Measurements from ENCODE around the gene PADI2.

Gene PADI2

DNA sequence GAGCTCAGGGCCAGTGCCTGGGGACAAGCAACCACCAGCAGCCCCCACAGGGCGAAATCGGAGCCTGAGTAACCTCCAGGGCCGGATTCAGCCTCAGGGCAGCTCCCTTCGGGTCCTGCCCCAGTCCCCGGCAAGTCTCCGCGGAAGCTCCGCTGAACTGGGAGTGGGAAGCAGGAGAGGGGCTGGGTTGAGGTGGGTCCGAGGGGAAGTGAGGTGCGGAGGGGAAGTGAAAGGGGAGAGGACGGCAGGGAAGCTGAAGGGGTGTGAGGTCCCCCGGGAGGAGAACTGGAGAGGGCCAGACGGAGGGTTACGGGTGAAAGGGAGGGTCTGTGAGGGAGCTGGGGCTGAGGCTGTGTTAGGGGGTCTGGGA lies 560 bp downstream of the PADI2 start:
- no peak overlapping the region for H4K91ac ChIP-seq (ENCODE audit: low read length)
- no peak overlapping the region for H2AFZ ChIP-seq (ENCODE audit: low read depth, low read length)
- H3K27ac ChIP-seq (ENCODE audit: low read length, poor library complexity, severe bottlenecking): no peak overlapping the region
- H3K9ac ChIP-seq (ENCODE audit: low read length): no peak overlapping the region
- peak overlapping the region; percentile 58 to 72 for H3K4me3 ChIP-seq (ENCODE audit: insufficient read depth in 1 of 2, low read depth in 1 of 2, low read length in 2 of 2)
- no peak for DNase-seq
- no peaks in the 10 kb centered on the region for H3K79me1 ChIP-seq (replicated peaks; ENCODE audit: low read length, poor library complexity, severe bottlenecking)
- no peak overlapping the region for H3K14ac ChIP-seq (ENCODE audit: low read length in 2 of 2)
- no peak overlapping the region for H2AK5ac ChIP-seq (ENCODE audit: low read length, severe bottlenecking)
- no peaks in the 10 kb centered on the region for H3K9me3 ChIP-seq (ENCODE audit: control insufficient read depth, low read length)
- no peak overlapping the region for H3K23ac ChIP-seq (ENCODE audit: low read length in 2 of 2)
- peaks cover 55% of the 10 kb centered on the region for H3K4me1 ChIP-seq (ENCODE audit: control insufficient read depth, insufficient read depth, low read depth, low read length)
- 8% methylated on average over 14 of the region's 14 CpGs for WGBS
- H3K18ac ChIP-seq (ENCODE audit: low read depth in 1 of 2, low read length in 2 of 2): no peak overlapping the region
- H4K8ac ChIP-seq (ENCODE audit: low read length): no peak overlapping the region
- no peak overlapping the region for H2BK15ac ChIP-seq (ENCODE audit: low read depth, poor library complexity, severe bottlenecking)
- no peak overlapping the region for H2BK120ac ChIP-seq (ENCODE audit: low read depth, low read length)
- H3K4me2 ChIP-seq (ENCODE audit: low read length, poor library complexity, severe bottlenecking): peak overlapping the region; percentile 80
- peaks cover 0 to 19% of the 10 kb centered on the region in 2 experiments for H3K36me3 ChIP-seq (ENCODE audit: control insufficient read depth in 1 of 2, insufficient read depth in 2 of 2, low read depth in 1 of 2, low read length in 2 of 2)
- H3K27me3 ChIP-seq (ENCODE audit: control insufficient read depth in 1 of 2, insufficient read depth in 1 of 2, low read length in 2 of 2): peaks cover 5 to 86% of the 10 kb centered on the region in 2 experiments
- no peak overlapping the region for H3K4ac ChIP-seq (ENCODE audit: low read depth in 1 of 2, low read length in 2 of 2)
- H2BK12ac ChIP-seq (ENCODE audit: low read length in 2 of 2): no peak overlapping the region
- no peak overlapping the region for H2BK5ac ChIP-seq (ENCODE audit: low read depth, low read length, poor library complexity, severe bottlenecking)

DNA sequence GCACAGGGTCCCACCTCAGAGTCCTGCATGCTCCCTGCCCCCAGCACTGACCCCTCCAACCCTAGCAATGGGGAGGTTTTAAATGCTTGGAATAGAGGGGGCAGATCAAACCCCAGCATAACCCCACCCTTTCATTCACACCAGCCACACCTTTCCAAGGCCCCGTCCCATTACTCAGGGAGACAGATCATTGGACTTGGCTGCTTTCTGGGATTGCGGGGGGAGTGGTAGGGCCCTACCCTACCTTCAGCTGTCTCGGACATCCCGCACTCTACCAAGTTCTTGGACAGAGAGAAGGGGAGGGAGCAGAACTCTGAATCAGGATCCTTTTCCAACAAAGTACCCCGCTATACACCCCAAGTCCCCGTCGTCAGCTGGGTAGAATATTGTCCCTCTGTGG lies 983 bp downstream of the PADI2 start:
- no peak overlapping the region for H4K8ac ChIP-seq (ENCODE audit: low read length)
- H2BK5ac ChIP-seq (ENCODE audit: low read depth, low read length, poor library complexity, severe bottlenecking): no peak overlapping the region
- no peak overlapping the region for H3K27ac ChIP-seq (ENCODE audit: low read length, poor library complexity, severe bottlenecking)

DNA sequence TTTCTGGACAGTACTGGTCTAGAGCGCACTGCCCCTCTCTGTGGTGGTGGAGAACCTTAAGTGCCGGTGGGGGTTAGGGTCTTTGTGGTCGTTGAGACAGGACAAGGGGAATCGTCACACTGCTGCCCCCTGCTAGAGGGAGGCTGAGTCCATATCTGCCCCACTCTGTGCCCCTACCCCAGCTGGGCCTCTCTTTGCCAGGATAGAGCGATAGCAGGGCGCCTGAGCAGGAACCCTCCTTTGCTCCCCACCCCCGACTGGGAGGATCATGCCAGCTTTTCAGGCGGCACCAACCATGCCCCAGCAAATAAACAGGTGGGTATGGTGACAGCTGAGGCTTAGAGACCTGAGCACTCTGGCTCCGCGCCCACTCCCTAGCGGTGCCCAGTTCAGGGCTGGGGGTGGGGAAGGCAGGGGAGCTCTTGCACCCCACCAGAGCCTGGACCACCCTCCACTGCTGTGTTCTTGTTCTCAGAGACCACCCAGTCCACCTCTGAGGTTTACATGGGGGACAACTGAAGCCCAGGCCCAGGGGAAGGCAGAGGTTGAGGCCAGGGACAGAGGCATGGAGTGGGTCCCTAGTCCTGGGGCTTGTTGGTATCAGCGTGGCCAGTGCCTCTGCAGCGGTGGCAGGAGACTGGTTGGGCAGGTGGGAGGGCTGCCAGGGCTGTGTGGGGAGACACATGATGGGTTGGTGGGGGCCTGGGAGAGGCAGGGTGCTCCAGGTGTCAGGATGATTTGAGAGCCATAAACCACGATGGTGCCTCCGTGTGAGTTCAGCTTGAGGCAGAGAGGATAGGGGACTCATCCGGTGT lies 1.6 kb downstream of the PADI2 start:
- peak overlapping the region; percentile 80 for H3K4me2 ChIP-seq (ENCODE audit: low read length, poor library complexity, severe bottlenecking)
- peaks cover 61% of the 10 kb centered on the region for H3K4me1 ChIP-seq (ENCODE audit: control insufficient read depth, insufficient read depth, low read depth, low read length)
- no peaks in the 10 kb centered on the region for H3K9me3 ChIP-seq (ENCODE audit: control insufficient read depth, low read length)
- H3K79me1 ChIP-seq (replicated peaks; ENCODE audit: low read length, poor library complexity, severe bottlenecking): no peaks in the 10 kb centered on the region
- no peak for DNase-seq
- no peak overlapping the region for H2BK12ac ChIP-seq (ENCODE audit: low read length in 2 of 2)
- WGBS: 74% methylated on average over 13 of the region's 16 CpGs
- no peak overlapping the region for H2AK5ac ChIP-seq (ENCODE audit: low read length, severe bottlenecking)
- no peak overlapping the region for H3K14ac ChIP-seq (ENCODE audit: low read length in 2 of 2)
- H4K91ac ChIP-seq (ENCODE audit: low read length): no peak overlapping the region
- H2BK5ac ChIP-seq (ENCODE audit: low read depth, low read length, poor library complexity, severe bottlenecking): no peak overlapping the region
- H3K27ac ChIP-seq (ENCODE audit: low read length, poor library complexity, severe bottlenecking): no peak overlapping the region
- no peak overlapping the region for H3K9ac ChIP-seq (ENCODE audit: low read length)
- H3K18ac ChIP-seq (ENCODE audit: low read depth in 1 of 2, low read length in 2 of 2): no peak overlapping the region
- H3K4me3 ChIP-seq (ENCODE audit: insufficient read depth in 1 of 2, low read depth in 1 of 2, low read length in 2 of 2): peak overlapping the region in 1 of 2 experiments; percentile 72
- no peak overlapping the region for H3K4ac ChIP-seq (ENCODE audit: low read depth in 1 of 2, low read length in 2 of 2)
- H3K27me3 ChIP-seq (ENCODE audit: control insufficient read depth in 1 of 2, insufficient read depth in 1 of 2, low read length in 2 of 2): peaks cover 5 to 85% of the 10 kb centered on the region in 2 experiments
- H2BK120ac ChIP-seq (ENCODE audit: low read depth, low read length): no peak overlapping the region
- no peak overlapping the region for H4K8ac ChIP-seq (ENCODE audit: low read length)
- H2AFZ ChIP-seq (ENCODE audit: low read depth, low read length): no peak overlapping the region
- no peak overlapping the region for H3K23ac ChIP-seq (ENCODE audit: low read length in 2 of 2)
- H2BK15ac ChIP-seq (ENCODE audit: low read depth, poor library complexity, severe bottlenecking): no peak overlapping the region
- peaks cover 0 to 22% of the 10 kb centered on the region in 2 experiments for H3K36me3 ChIP-seq (ENCODE audit: control insufficient read depth in 1 of 2, insufficient read depth in 2 of 2, low read depth in 1 of 2, low read length in 2 of 2)

More for the DNA sequence above, 983 bp downstream of the PADI2 start:
- 27% methylated on average over 4 of the region's 7 CpGs for WGBS
- Histone ChIP-seq H2AK5ac (ENCODE audit: low read length, severe bottlenecking) (no peak overlapping the region), H3K4me3 (ENCODE audit: insufficient read depth in 1 of 2, low read depth in 1 of 2, low read length in 2 of 2) (peak overlapping the region in 1 of 2 experiments; percentile 72), H3K79me1 (replicated peaks; ENCODE audit: low read length, poor library complexity, severe bottlenecking) (no peaks in the 10 kb centered on the region), H2BK120ac (ENCODE audit: low read depth, low read length) (no peak overlapping the region), H2BK12ac (ENCODE audit: low read length in 2 of 2) (no peak overlapping the region), H3K23ac (ENCODE audit: low read length in 2 of 2) (no peak overlapping the region), H3K36me3 (ENCODE audit: control insufficient read depth in 1 of 2, insufficient read depth in 2 of 2, low read depth in 1 of 2, low read length in 2 of 2) (peaks cover 0 to 22% of the 10 kb centered on the region in 2 experiments), H3K18ac (ENCODE audit: low read depth in 1 of 2, low read length in 2 of 2) (no peak overlapping the region), H3K27me3 (ENCODE audit: control insufficient read depth in 1 of 2, insufficient read depth in 1 of 2, low read length in 2 of 2) (peaks cover 5 to 86% of the 10 kb centered on the region in 2 experiments), H3K4ac (ENCODE audit: low read depth in 1 of 2, low read length in 2 of 2) (no peak overlapping the region), H2BK15ac (ENCODE audit: low read depth, poor library complexity, severe bottlenecking) (no peak overlapping the region), H3K9me3 (ENCODE audit: control insufficient read depth, low read length) (no peaks in the 10 kb centered on the region), H3K14ac (ENCODE audit: low read length in 2 of 2) (no peak overlapping the region), H3K9ac (ENCODE audit: low read length) (no peak overlapping the region), H3K4me2 (ENCODE audit: low read length, poor library complexity, severe bottlenecking) (peak overlapping the region; percentile 80), H3K4me1 (ENCODE audit: control insufficient read depth, insufficient read depth, low read depth, low read length) (peaks cover 59% of the 10 kb centered on the region), H4K91ac (ENCODE audit: low read length) (no peak overlapping the region), H2AFZ (ENCODE audit: low read depth, low read length) (no peak overlapping the region)
- DNase-seq: no peak

DNA sequence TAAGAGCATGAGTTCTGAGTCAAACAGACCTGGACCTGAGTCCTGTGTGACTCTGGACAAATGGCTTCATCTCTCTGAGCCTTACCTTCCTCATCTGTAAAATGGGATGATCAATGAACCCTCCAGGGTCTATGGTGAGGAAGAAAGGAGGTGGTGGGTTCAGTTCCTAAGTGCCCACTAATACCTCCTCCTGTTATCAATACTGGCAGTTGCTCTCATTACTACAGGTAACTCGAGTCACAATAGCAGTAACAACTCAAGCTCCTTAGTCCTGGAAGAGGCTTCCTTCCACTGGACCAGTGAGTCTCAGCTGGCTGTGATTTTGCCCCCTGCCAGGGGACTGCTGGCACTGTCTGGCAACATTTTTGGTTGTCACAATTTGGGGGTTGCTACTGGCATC lies 2.6 kb downstream of the PADI2 start:
- H3K36me3 ChIP-seq (ENCODE audit: control insufficient read depth in 1 of 2, insufficient read depth in 2 of 2, low read depth in 1 of 2, low read length in 2 of 2): peaks cover 0 to 23% of the 10 kb centered on the region in 2 experiments
- no peak overlapping the region for H3K18ac ChIP-seq (ENCODE audit: low read depth in 1 of 2, low read length in 2 of 2)
- H3K27me3 ChIP-seq (ENCODE audit: control insufficient read depth in 1 of 2, insufficient read depth in 1 of 2, low read length in 2 of 2): peaks cover 5 to 83% of the 10 kb centered on the region in 2 experiments
- no peak overlapping the region for H3K23ac ChIP-seq (ENCODE audit: low read length in 2 of 2)
- peak overlapping the region; percentile 19 for H3K4me2 ChIP-seq (ENCODE audit: low read length, poor library complexity, severe bottlenecking)
- no peak overlapping the region for H2BK15ac ChIP-seq (ENCODE audit: low read depth, poor library complexity, severe bottlenecking)
- 40% methylated on average over 1 of the region's 1 CpG for WGBS
- no peak overlapping the region for H4K91ac ChIP-seq (ENCODE audit: low read length)
- no peak overlapping the region for H3K9ac ChIP-seq (ENCODE audit: low read length)
- H2BK5ac ChIP-seq (ENCODE audit: low read depth, low read length, poor library complexity, severe bottlenecking): no peak overlapping the region
- DNase-seq: no peak
- H3K79me1 ChIP-seq (replicated peaks; ENCODE audit: low read length, poor library complexity, severe bottlenecking): no peaks in the 10 kb centered on the region
- H4K8ac ChIP-seq (ENCODE audit: low read length): no peak overlapping the region
- no peaks in the 10 kb centered on the region for H3K9me3 ChIP-seq (ENCODE audit: control insufficient read depth, low read length)
- no peak overlapping the region for H2AFZ ChIP-seq (ENCODE audit: low read depth, low read length)
- no peak overlapping the region for H2BK12ac ChIP-seq (ENCODE audit: low read length in 2 of 2)
- no peak overlapping the region for H3K4me3 ChIP-seq (ENCODE audit: insufficient read depth in 1 of 2, low read depth in 1 of 2, low read length in 2 of 2)
- no peak overlapping the region for H3K4ac ChIP-seq (ENCODE audit: low read depth in 1 of 2, low read length in 2 of 2)
- peaks cover 61% of the 10 kb centered on the region for H3K4me1 ChIP-seq (ENCODE audit: control insufficient read depth, insufficient read depth, low read depth, low read length)
- no peak overlapping the region for H2AK5ac ChIP-seq (ENCODE audit: low read length, severe bottlenecking)
- H3K27ac ChIP-seq (ENCODE audit: low read length, poor library complexity, severe bottlenecking): no peak overlapping the region
- no peak overlapping the region for H3K14ac ChIP-seq (ENCODE audit: low read length in 2 of 2)
- H2BK120ac ChIP-seq (ENCODE audit: low read depth, low read length): no peak overlapping the region

All from mesenchymal stem cell (in vitro differentiated cells and primary cell).